GM12873 (cell line): ENCODE results near the gene S100A7A.

Source experiments
- TF ChIP-seq, protein P1 (sequence below): IDR thresholded peaks from 2 replicates; pipeline ENCODE4 v1.5.1; 2012; ENCODE audit warnings: low read depth, mild to moderate bottlenecking, moderate library complexity, low read length, control low read depth; ENCODE audit not compliant: insufficient read depth; ENCODE audit errors: missing control alignments

S100A7A gene

GRCh38 chr1:153431002-153431401 is 14.7 kb downstream of the S100A7A start:
- TF ChIP-seq, protein P1, sequence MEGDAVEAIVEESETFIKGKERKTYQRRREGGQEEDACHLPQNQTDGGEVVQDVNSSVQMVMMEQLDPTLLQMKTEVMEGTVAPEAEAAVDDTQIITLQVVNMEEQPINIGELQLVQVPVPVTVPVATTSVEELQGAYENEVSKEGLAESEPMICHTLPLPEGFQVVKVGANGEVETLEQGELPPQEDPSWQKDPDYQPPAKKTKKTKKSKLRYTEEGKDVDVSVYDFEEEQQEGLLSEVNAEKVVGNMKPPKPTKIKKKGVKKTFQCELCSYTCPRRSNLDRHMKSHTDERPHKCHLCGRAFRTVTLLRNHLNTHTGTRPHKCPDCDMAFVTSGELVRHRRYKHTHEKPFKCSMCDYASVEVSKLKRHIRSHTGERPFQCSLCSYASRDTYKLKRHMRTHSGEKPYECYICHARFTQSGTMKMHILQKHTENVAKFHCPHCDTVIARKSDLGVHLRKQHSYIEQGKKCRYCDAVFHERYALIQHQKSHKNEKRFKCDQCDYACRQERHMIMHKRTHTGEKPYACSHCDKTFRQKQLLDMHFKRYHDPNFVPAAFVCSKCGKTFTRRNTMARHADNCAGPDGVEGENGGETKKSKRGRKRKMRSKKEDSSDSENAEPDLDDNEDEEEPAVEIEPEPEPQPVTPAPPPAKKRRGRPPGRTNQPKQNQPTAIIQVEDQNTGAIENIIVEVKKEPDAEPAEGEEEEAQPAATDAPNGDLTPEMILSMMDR: no peak

DNA sequence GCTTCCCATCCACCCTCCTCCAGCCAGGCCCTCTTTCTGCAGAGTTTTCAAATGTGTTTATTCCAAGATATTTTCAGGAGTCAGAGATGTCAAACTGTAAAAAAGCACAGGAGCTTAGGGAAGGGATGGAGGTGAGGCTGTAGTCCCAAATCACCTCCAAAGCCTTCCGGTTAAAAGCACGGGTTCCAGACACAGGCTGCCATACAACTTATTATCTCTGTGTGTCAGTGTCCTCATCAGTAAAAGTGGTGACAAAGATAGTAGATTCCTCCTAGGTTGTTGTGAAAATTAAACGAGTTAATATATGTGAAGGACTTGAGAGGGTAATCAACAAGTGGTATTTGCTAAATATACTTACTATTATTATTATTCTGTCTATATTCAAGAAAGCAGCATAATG is 15.1 kb downstream of the S100A7A start:
- TF ChIP-seq, protein P1: no peak

GRCh38 chr1:153431928-153432327 is 15.6 kb downstream of the S100A7A start:
- TF ChIP-seq, protein P1: no peak

DNA sequence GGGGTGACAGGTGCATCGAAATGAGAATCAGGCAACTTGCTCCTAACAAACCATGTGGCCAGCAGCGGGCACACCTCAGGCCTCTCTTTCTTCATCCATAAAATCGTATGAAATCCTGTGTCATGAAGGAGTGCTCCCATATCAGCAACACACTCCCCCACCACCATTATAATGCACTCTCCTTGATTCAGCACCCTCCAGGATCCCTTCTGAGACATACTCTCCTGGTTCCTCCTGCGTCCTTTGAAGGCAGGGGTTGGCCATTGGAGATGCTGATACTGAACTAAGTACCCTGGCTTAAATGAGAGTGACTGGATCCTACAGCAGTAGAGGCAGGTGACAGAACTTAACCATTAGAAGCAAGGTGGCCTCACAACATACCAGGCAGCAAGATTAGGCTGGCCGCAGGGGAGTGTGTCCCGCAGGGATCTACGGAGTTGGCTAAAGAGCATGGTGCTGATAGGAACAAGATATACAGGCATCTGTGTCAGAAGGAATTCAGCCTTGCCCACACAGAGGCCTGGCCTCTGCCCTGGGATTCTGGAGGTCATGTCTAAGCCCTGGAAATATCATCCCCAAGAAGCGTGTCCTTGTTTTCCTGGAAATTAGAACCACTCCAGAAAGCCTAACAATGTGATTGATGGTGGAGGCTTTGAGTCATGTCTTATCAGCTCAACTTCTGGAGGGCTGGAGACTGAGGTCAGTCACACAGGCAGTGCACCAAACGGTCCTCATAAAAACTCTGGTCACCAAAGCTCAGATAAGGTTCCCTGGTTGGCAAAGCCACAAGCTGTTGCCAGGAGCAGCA is 16.8 kb downstream of the S100A7A start:
- TF ChIP-seq, protein P1: no peak

DNA sequence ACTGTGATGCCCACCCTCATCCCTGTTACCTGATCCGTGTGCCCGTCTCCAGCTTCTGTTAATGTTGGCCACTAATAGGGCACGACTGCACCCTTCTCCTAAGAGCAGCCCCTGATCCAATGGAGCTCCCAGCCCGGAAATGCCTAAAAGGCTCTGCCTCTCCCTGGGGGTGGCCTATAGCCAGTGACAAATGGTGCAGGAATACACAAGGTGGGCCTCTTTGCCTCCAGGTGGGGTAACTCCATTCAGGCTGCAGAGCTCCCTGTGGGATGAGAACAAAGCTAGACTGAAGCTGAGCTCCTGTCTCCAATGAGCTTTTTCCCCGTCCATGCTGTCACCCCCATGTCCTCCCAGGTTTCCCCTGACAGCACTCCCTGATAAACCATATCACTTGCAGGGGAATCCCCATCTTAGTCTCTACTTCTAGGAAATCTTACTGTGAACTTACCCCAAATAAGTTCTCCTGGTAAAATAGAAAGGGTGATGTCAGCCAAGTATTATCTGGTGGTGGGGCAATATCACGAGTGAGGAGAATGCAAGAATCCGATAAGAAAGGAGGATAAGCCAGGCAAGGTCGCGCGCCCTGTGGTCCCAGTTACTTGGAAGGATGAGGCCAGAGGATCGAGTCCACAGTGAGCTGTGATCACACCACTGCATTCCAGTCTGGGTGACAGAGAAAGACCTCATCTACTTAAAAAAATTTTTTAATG is 18.6 kb downstream of the S100A7A start:
- TF ChIP-seq, protein P1: no peak

- TF ChIP-seq, protein P1: no peak
Observed at GRCh38 chr1:153437236-153437635, 20.9 kb downstream of the S100A7A start.

- TF ChIP-seq, protein P1: no peak
Observed at GRCh38 chr1:153438599-153438998, 22.3 kb downstream of the S100A7A start.
